Gastroesophageal sphincter (tissue), 4 donors: ENCODE results near the gene SLC47A2. TPM values are rescaled to one million over a fixed set of nuclear protein-coding genes. Genes with fewer than 3 reads are reported as not detected.

Experiments
- ATAC-seq: fragments of 150-250 bp; one replicate; pipeline ENCODE4 v1.9.1; 2016; ENCODE audit warnings: mild to moderate bottlenecking, moderate library complexity
- H3K27ac ChIP-seq, 4 donors: fragments of 200-600 bp; sonication (generic) in 3 of 4; 1 replicate in 3 of 4; 2 replicates in 1 of 4; pipeline ENCODE4 v1.5.1; 2016 to 2019
- H3K27me3 ChIP-seq: fragments of 200-600 bp; sonication (generic); one replicate; pipeline ENCODE4 v1.5.1; 2019
- H3K36me3 ChIP-seq, 2 donors: fragments of 200-600 bp; sonication (generic); one replicate each; pipeline ENCODE4 v1.5.1; 2019; ENCODE audit warnings: control low read depth in 1 of 2
- H3K4me1 ChIP-seq, 3 donors: fragments of 200-600 bp; sonication (generic); 1 replicate in 2 of 3; 2 replicates in 1 of 3; pipeline ENCODE4 v1.5.1; 2016 to 2019; ENCODE audit warnings: control low read depth in 2 of 3
- H3K4me3 ChIP-seq, 2 donors: fragments of 200-600 bp; sonication (generic); one replicate each; pipeline ENCODE4 v1.5.1; 2019; ENCODE audit warnings: mild to moderate bottlenecking in 1 of 2, moderate library complexity in 1 of 2
- H3K9me3 ChIP-seq, 3 donors: fragments of 200-600 bp; sonication (generic); one replicate each; pipeline ENCODE4 v1.5.1; 2017 to 2019; ENCODE audit warnings: control low read depth in 2 of 3
- EP300 ChIP-seq: sonication (generic); formaldehyde crosslinking; IDR thresholded peaks from one replicate; pipeline ENCODE4 v1.6.1; 2017; ENCODE audit warnings: antibody characterized with exemption, mild to moderate bottlenecking
- POLR2A ChIP-seq, 2 donors: fragments of 450-650 bp; IDR thresholded peaks; one replicate each; pipeline ENCODE4 v1.6.1; 2017; ENCODE audit warnings: antibody characterized with exemption in 2 of 2, mild to moderate bottlenecking in 2 of 2, moderate library complexity in 1 of 2
- POLR2AphosphoS5 ChIP-seq: sonication (generic); formaldehyde crosslinking; IDR thresholded peaks from one replicate; pipeline ENCODE4 v1.6.1; 2017; ENCODE audit warnings: antibody characterized with exemption
- WGBS, 2 donors: methylation state at CpG; one replicate each; pipeline ENCODE4 v1.1.5; 2018; ENCODE audit warnings: low coverage in 1 of 2; 5-methylcytosine and 5-hydroxymethylcytosine counted together
- total RNA-seq, 4 donors: library from RNA; depleted of rRNA; stranded (reverse); fragments of >200 nt; gene quantifications; one replicate each; pipeline ENCODE4 v1.1.0, GENCODE V29; 2016
- TF ChIP-seq, protein P1 (sequence below), 4 experiments: fragments of 200-600 bp in 2 of 4; fragments of 450-650 bp in 2 of 4; sonication (generic) in 1 of 4; IDR thresholded peaks; one replicate each; pipeline ENCODE4 v1.5.1; 2017 to 2019; ENCODE audit warnings: antibody characterized with exemption in 4 of 4, mild to moderate bottlenecking in 2 of 4, moderate library complexity in 2 of 4

The SLC47A2 gene
- total RNA-seq, 4 donors from 2014 or later, result not detected

- peaks cover 0 to 5% (median 0%) of the 10 kb centered on the region in 3 donors for H3K4me1 ChIP-seq
- TF ChIP-seq POLR2AphosphoS5, result no peak
- TF ChIP-seq, protein P1, sequence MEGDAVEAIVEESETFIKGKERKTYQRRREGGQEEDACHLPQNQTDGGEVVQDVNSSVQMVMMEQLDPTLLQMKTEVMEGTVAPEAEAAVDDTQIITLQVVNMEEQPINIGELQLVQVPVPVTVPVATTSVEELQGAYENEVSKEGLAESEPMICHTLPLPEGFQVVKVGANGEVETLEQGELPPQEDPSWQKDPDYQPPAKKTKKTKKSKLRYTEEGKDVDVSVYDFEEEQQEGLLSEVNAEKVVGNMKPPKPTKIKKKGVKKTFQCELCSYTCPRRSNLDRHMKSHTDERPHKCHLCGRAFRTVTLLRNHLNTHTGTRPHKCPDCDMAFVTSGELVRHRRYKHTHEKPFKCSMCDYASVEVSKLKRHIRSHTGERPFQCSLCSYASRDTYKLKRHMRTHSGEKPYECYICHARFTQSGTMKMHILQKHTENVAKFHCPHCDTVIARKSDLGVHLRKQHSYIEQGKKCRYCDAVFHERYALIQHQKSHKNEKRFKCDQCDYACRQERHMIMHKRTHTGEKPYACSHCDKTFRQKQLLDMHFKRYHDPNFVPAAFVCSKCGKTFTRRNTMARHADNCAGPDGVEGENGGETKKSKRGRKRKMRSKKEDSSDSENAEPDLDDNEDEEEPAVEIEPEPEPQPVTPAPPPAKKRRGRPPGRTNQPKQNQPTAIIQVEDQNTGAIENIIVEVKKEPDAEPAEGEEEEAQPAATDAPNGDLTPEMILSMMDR (IDR thresholded peaks at IDR 0.05), result no peak
- TF ChIP-seq EP300, result no peak
- TF ChIP-seq POLR2A (IDR thresholded peaks at IDR 0.05), result no peak
- H3K27ac ChIP-seq, result no peak overlapping the region
- ATAC-seq, result no peak
- H3K36me3 ChIP-seq, result no peaks in the 10 kb centered on the region
- 56 to 64% methylated on average over 3 to 9 of the region's 9 CpGs for WGBS, 2 donors
- no peaks in the 10 kb centered on the region for H3K9me3 ChIP-seq
- H3K27me3 ChIP-seq, result peaks cover 25% of the 10 kb centered on the region
- no peak overlapping the region for H3K4me3 ChIP-seq
Measured at GRCh38 chr17:19760746-19761145, 44.4 kb upstream of the SLC47A2 start.

DNA sequence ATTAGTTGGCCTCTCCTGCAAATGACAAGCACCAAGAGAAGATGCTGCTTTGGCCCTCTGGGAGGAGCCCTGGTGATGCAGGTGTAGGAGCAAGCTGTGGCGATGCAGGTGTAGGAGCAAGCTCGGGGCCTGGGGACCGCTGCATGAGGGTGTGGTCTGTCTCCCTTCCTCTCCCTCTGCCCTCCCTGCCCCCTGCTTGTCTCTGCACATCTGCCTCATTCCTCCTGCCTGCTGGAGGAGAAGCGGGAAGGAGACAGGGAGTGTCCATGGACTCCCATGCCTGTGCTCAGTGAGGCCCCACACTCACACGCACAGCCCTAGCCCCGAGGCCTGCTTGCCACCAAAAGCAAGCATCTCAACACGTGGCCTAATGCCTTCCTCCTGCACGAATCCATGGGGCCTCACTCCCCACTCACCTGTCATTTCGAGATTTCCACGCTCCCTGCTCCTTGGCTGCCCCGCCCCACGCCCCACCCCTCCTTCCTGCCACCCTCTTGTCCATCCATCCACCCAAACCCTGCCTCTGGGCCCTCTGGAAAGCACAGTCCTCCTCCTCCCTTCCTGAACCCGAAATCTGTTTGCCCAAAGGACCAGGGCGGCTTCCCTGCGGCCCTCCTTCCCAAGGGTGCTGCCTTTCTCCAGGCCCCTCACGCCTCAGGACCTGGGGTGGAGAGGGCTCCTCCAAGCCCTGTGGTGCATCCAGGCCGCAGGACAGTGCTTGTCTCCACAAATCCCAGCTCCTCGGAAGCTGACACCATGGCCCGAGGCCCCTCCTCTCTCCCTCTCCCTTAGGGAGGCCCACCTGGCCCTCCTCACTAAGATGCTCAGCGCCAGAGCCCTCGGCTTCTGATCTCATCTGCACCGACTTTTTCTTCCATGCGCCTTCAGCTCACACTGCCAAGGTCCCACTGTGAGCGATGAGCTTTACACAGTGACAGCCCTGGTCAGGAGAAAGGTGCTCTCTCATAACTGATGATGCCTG, 43.5 kb upstream of the SLC47A2 start:
- Histone ChIP-seq H3K4me3 (no peak overlapping the region), H3K27ac (no peak overlapping the region), H3K27me3 (peaks cover 25% of the 10 kb centered on the region), H3K36me3 (no peaks in the 10 kb centered on the region), H3K9me3 (no peaks in the 10 kb centered on the region), H3K4me1 (peaks cover 0 to 5% (median 0%) of the 10 kb centered on the region in 3 donors)
- WGBS, 2 donors, result 71 to 100% methylated on average over 4 to 16 of the region's 24 CpGs
- TF ChIP-seq POLR2A (IDR thresholded peaks at IDR 0.05), result no peak
- TF ChIP-seq EP300, result no peak
- no peak for TF ChIP-seq POLR2AphosphoS5
- ATAC-seq, result no peak

DNA sequence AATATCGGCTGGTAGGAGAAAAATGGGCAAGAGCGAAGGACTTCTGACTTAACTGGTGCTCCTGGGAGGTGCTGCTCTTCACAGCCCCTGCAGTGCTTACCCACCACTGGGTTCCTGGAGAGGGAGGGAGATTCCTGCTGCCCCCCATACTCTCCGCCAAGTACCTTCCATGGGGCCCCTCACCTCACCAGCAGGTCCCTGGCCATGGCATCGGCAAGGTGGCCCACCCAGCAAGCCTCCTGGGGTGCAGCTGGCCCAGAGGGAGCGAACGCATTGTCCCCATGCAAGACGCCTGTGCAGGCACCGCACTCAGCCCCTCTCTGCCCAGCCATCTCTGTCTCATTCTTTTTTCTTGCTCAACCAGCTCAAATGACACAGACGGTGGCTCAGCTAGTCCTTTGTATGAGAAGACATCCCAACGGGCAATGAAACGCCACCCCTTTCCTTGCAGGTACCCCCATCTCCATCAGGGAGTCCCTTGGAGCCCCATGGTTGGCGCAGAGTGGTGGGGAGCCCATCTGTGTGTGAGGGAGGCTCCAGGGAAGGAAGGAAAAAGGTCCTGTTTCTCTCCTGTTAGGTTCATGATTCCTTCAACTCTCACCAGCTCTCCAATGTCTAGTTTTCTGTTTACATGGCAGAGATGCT, 41.3 kb upstream of the SLC47A2 start:
- TF ChIP-seq POLR2AphosphoS5, result no peak
- TF ChIP-seq POLR2A (IDR thresholded peaks at IDR 0.05), result no peak
- TF ChIP-seq, protein P1 (IDR thresholded peaks at IDR 0.05), result no peak
- no peak for TF ChIP-seq EP300
- H3K36me3 ChIP-seq, result no peaks in the 10 kb centered on the region
- WGBS, 2 donors, result 84 to 90% methylated on average over 6 to 10 of the region's 12 CpGs
- no peak overlapping the region for H3K27ac ChIP-seq
- ATAC-seq, result no peak
- peaks cover 0 to 18% (median 0%) of the 10 kb centered on the region in 3 donors for H3K4me1 ChIP-seq
- peaks cover 19% of the 10 kb centered on the region for H3K27me3 ChIP-seq
- no peaks in the 10 kb centered on the region for H3K9me3 ChIP-seq
- H3K4me3 ChIP-seq, result no peak overlapping the region

DNA sequence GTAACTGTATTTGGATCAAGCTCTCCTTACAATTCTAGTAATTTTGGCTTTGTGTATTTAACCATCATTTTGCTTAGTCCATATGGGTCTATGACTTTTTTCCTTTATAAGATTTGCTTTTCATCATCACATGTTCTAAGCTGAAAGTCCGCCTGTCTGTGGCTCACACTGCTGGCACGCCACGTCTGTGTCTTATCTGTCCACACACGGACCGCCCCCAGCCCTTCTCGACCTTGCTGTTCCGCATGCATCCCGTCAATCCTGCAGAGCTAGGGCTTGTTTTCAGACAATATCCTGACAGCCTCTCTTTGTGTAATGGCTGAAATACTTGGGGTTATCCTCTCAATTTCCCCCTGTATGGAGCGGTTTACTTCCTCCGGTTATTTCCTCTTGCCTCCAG, 40.2 kb upstream of the SLC47A2 start:
- no peak for ATAC-seq
- H3K4me1 ChIP-seq, result peaks cover 0 to 16% (median 0%) of the 10 kb centered on the region in 3 donors
- no peak overlapping the region for H3K4me3 ChIP-seq
- 63 to 72% methylated on average over 10 of the region's 10 CpGs for WGBS, 2 donors
- no peaks in the 10 kb centered on the region for H3K36me3 ChIP-seq
- TF ChIP-seq, protein P1 (IDR thresholded peaks at IDR 0.05), result no peak
- TF ChIP-seq POLR2AphosphoS5, result no peak
- no peak for TF ChIP-seq POLR2A (IDR thresholded peaks at IDR 0.05)
- no peak for TF ChIP-seq EP300
- H3K27me3 ChIP-seq, result peaks cover 9% of the 10 kb centered on the region
- H3K9me3 ChIP-seq, result no peaks in the 10 kb centered on the region
- H3K27ac ChIP-seq, result no peak overlapping the region

- TF ChIP-seq POLR2A (IDR thresholded peaks at IDR 0.05), result no peak
- TF ChIP-seq, protein P1 (IDR thresholded peaks at IDR 0.05), result no peak
- no peak for TF ChIP-seq EP300
- no peak for TF ChIP-seq POLR2AphosphoS5
- H3K4me1 ChIP-seq, result peaks cover 0 to 16% (median 0%) of the 10 kb centered on the region in 3 donors
- H3K27ac ChIP-seq, result no peak overlapping the region
- ATAC-seq, result no peak
- no peaks in the 10 kb centered on the region for H3K36me3 ChIP-seq
- H3K27me3 ChIP-seq, result peaks cover 9% of the 10 kb centered on the region
- WGBS, 2 donors, result 86 to 90% methylated on average over 2 of the region's 11 CpGs
- no peaks in the 10 kb centered on the region for H3K9me3 ChIP-seq
- H3K4me3 ChIP-seq, result no peak overlapping the region
Measured at GRCh38 chr17:19755821-19756510, 39.6 kb upstream of the SLC47A2 start.
